Right kidney (tissue), 1 donor: ENCODE data around the gene FLNA.
"Not testable (repeated sequence)": the region's sequence is repeated elsewhere in the genome, so short reads cannot be mapped to it uniquely, and the experiment has no call there.

Source experiments
- DNase-seq: peaks from one replicate; pipeline ENCODE4 v3.0.0-alpha.2; 2016

Gene FLNA

DNA sequence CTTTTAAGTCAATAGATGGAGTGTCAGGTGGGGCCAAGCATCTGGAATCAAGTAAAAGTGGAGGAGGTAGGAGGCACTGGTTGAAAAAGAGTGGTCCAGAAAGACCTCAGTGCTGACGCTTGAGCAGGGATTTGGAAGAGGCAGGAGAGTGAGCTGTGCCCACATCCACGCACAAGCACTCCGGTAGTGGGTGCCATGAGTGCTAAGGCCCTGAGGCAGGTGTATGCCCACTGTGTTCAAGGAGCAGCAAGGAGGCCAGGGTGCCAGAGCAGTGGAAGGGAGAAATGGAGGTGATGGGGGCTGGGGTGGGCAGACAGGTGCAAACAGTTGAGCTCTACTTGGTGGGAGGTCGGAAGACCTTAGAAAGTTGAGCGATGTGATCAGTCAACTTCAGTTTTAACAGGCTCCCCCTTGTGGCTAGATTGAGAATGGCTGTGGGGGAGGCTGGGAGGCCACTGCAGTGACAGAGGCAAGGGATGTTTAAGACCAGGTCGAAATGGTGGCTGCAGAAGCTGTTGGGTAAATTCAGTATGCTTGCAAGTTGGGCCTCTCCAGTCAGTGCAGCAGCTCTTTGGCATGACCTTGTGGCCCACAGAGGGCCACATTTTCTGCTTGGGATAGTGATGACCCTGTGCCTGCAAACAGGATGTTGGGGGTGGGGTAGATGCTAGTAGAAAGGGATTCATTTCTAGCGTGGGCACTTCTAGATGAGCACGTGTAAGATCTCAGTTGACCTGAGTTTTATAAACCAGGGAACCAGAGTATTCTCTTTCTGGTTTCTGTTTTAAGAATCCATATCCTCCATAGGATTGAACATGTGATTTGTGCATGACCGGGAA, 66.1 kb downstream of the FLNA start:
- DNase-seq: no peak

GRCh38 chrX:154307202-154307601, 67.2 kb downstream of the FLNA start:
- DNase-seq: no peak

GRCh38 chrX:154305541-154306205, 68.8 kb downstream of the FLNA start:
- DNase-seq: no peak

DNA sequence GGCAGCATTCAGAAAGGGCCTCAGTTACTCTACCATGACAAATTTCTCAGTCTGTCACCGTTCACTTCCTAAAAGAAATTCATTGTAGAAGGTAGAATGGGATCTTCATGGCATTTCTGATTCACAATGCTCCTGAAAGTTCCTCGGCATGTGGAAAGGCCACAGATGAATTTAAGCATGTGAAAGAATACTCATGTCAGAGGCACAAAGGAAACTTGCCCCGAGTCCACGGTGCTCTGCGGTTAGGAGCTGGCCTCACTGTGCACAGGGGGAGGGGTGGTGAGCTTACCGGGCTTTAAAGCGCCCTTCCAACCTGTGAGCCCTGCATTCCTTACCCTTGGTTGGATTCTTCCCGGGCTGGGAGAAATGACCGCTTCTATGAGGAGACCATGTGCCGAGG, 69.6 kb downstream of the FLNA start:
- DNase-seq: no peak

DNA sequence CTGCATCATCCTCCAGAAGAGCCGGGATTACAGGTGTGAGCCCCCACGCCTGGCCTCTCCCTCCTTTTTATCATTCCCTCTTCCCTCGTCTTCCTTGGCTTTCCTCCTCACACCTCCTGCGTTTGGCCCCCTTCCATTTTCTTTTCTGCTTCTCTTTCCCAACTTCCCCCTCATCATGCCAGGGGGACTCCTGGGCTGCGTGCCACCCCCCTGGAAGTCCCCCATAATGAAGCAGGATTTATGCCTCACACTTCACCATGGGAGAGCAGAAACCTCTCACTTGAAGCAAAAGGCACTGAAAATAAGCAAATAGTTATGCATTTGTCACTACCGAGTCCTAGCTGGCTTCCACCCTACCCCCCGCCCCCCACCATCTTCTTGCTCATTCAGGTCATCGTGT, 71.0 kb downstream of the FLNA start:
- no peak for DNase-seq

DNA sequence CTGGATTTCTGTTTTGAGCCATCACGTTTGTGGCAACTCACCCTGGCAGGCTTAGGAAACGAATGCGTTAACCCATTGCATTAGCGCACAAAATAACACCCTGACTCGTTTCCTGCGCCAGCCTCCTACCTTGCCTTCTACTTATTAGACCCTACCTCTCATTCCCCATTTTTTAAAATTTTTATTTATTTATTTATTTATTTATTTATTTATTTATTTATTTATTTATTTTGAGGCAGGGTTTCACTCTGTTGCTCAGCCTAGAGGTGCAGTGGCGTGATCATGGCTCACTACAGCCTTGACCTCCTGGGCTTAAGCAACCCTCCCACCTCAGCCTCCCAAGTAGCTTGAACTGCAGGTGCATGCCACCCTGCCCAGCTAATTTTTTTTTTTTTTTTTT, 71.4 kb downstream of the FLNA start:
- not testable (repeated sequence) for DNase-seq

DNA sequence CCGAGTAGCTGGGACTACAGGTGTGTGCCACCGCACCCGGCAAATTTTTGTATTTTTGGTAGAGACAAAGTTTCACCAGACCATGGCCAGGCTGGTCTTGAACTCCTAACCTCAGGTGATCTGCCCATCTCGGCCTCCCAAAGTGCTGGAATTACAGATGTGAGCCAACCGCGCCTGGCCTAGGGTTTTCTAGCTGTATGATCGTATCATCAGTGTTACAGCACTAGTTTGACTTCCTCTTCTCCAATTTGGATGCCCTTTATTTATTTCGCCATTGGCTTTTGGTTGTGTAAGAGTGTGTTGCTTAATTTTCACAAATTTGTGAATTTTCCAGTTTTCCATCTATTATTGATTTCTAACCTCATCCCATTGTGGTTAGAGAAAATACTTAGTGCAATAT, 73.6 kb downstream of the FLNA start:
- DNase-seq: no peak
